K562 (cell line): ENCODE data around the gene OR1D2. TPM values are rescaled to one million over a fixed set of nuclear protein-coding genes. Genes with fewer than 3 reads are reported as not detected.

Source experiments
- ATAC-seq: fragments of 200-7000 bp; cut with Tn5 transposase; 3 replicates; pipeline ENCODE4 v1.9.1; 2020; ENCODE audit warnings: moderate library complexity
- BruUV-seq: library from RNA; stranded (reverse); fragments of 400-500 nt; replicated peaks from 2 replicates; lab custom pipeline; 2021; lab: Mats Ljungman, UMichigan
- CTCF ChIA-PET: fragments of 300-600 bp; formaldehyde crosslinking; extraction: SDS; loops from one replicate; lab custom pipeline; 2021; ENCODE audit warnings: low intra/inter-chr PET ratio; lab: Yijun Ruan, JAX
- POLR2A ChIA-PET: fragments of 300-600, 350-650 bp; sonication (Branson Sonifier 250); formaldehyde crosslinking; extraction: SDS; loops from one replicate; lab custom pipeline; 2021; ENCODE audit warnings: antibody characterized with exemption, inconsistent platforms; lab: Yijun Ruan, JAX
- DNase-seq, 4 experiments: peaks; one replicate each; pipeline versions ENCODE4 v3.0.0 to v3.0.0-alpha.2; 2011 to 2018; ENCODE audit warnings: low spot score in 3 of 4, mixed read lengths in 3 of 4; ENCODE audit errors: extremely low read depth in 1 of 4
- FAIRE-seq: peaks from 2 replicates; lab custom pipeline; 2011; peaks lifted over from hg19 to GRCh38; lab: Jason Lieb, UNC
- H2AFZ ChIP-seq: 2 replicates; pipeline ENCODE4 v1.6.0; 2011; ENCODE audit warnings: low read depth, low read length, control low read depth, inconsistent platforms
- H3K27ac ChIP-seq: fragments of 200-600 bp; 3 replicates; pipeline ENCODE4 v1.8.0; 2011; ENCODE audit warnings: low read depth, mild to moderate bottlenecking, control low read depth, inconsistent platforms, low read length, moderate library complexity, mixed read lengths; ENCODE audit errors: extremely low read depth
- H3K27me3 ChIP-seq, 2 experiments: fragments of 300-600 bp in 1 of 2; 2 replicates in 1 of 2; 3 replicates in 1 of 2; pipeline versions ENCODE4 v1.6.0 to v1.8.0; 2011; ENCODE audit warnings: inconsistent platforms in 2 of 2, low read length in 2 of 2, mild to moderate bottlenecking in 1 of 2, mixed read lengths in 1 of 2, moderate library complexity in 1 of 2; ENCODE audit not compliant: control insufficient read depth in 2 of 2, insufficient read depth in 2 of 2
- H3K36me3 ChIP-seq: fragments of 300-600 bp; 3 replicates; pipeline ENCODE4 v1.8.0; 2011; ENCODE audit warnings: mild to moderate bottlenecking, low read length, inconsistent platforms; ENCODE audit not compliant: control insufficient read depth, insufficient read depth
- H3K4me1 ChIP-seq, 2 experiments: fragments of 200-600 bp in 1 of 2; replicated peaks in 1 of 2; 2 replicates in 1 of 2; 3 replicates in 1 of 2; pipeline versions ENCODE4 v1.5.1 to v1.8.0; 2011; ENCODE audit warnings: inconsistent platforms in 2 of 2, low read length in 2 of 2, mild to moderate bottlenecking in 1 of 2, mixed read lengths in 1 of 2, moderate library complexity in 1 of 2; ENCODE audit not compliant: control insufficient read depth in 2 of 2, insufficient read depth in 2 of 2
- H3K4me2 ChIP-seq: 2 replicates; pipeline ENCODE4 v1.6.1; 2011; ENCODE audit warnings: low read length, control low read depth, inconsistent platforms, mixed read lengths; ENCODE audit not compliant: insufficient read depth
- H3K4me3 ChIP-seq: fragments of 200-600 bp; sonication (generic), shearing (Covaris generic); 2 replicates; pipeline ENCODE4 v1.5.1; 2016; ENCODE audit warnings: control low read depth, inconsistent platforms
- H3K79me2 ChIP-seq: fragments of 200-600 bp; 3 replicates; pipeline ENCODE4 v1.8.0; 2011; ENCODE audit warnings: low read length, inconsistent platforms; ENCODE audit not compliant: control insufficient read depth, insufficient read depth
- H3K9ac ChIP-seq, 2 experiments: 2 replicates each; pipeline versions ENCODE4 v1.6.0 to v1.6.1; 2011; ENCODE audit warnings: low read depth in 2 of 2, low read length in 2 of 2, control low read depth in 1 of 2, inconsistent platforms in 1 of 2, mild to moderate bottlenecking in 1 of 2, mixed read lengths in 1 of 2; ENCODE audit not compliant: insufficient read depth in 1 of 2
- H3K9me1 ChIP-seq: one replicate; pipeline ENCODE4 v1.6.0; 2011; ENCODE audit warnings: inconsistent platforms, mild to moderate bottlenecking, low read length, moderate library complexity; ENCODE audit not compliant: control insufficient read depth, insufficient read depth
- H3K9me3 ChIP-seq: replicated peaks from 2 replicates; pipeline ENCODE4 v1.5.1; 2011; ENCODE audit warnings: low read depth, low read length, inconsistent platforms; ENCODE audit not compliant: control insufficient read depth, insufficient read depth
- H4K20me1 ChIP-seq: replicated peaks from 2 replicates; pipeline ENCODE4 v1.6.1; 2011; ENCODE audit warnings: low read length, inconsistent platforms, mixed read lengths; ENCODE audit not compliant: control insufficient read depth, insufficient read depth
- ASH1L ChIP-seq: fragments of 450-650 bp; IDR thresholded peaks from 2 replicates; pipeline ENCODE4 v1.6.1; 2018; ENCODE audit warnings: borderline replicate concordance, mild to moderate bottlenecking, low read depth; ENCODE audit not compliant: partially characterized antibody
- CHD2 ChIP-seq: IDR thresholded peaks from 2 replicates; pipeline ENCODE4 v1.6.1; 2011; ENCODE audit warnings: low read depth, low read length
- GABPA ChIP-seq: fragments of 200-800 bp; sonication (Bioruptor generic); conservative IDR thresholded peaks from 2 replicates; pipeline ENCODE4 v1.6.1; 2016; ENCODE audit warnings: low read depth, missing genetic modification characterization, missing compliant biosample characterization
- HMGXB4 ChIP-seq: sonication (generic); formaldehyde crosslinking; IDR thresholded peaks from 2 replicates; pipeline ENCODE4 v1.8.1; 2023; ENCODE audit warnings: mild to moderate bottlenecking, missing genetic modification reagents
- KDM5B ChIP-seq: fragments of 200-600 bp; sonication (generic); IDR thresholded peaks from 2 replicates; pipeline ENCODE4 v1.6.1; 2012; ENCODE audit warnings: low read depth, mild to moderate bottlenecking, moderate library complexity, low read length, control low read depth, inconsistent platforms; ENCODE audit not compliant: insufficient replicate concordance
- RBBP5 ChIP-seq: fragments of 200-600 bp; sonication (generic); IDR thresholded peaks from 2 replicates; pipeline ENCODE4 v1.6.1; 2012; ENCODE audit warnings: borderline replicate concordance, mild to moderate bottlenecking, low read length, control low read depth, inconsistent platforms; ENCODE audit not compliant: insufficient read depth, poor library complexity, severe bottlenecking
- RBM25 ChIP-seq: fragments of 200-400 bp; formaldehyde crosslinking; IDR thresholded peaks from 2 replicates; pipeline ENCODE4 v1.6.1; 2018; ENCODE audit warnings: low read length, low read depth, moderate library complexity; ENCODE audit not compliant: severe bottlenecking
- SMC3 ChIP-seq: conservative IDR thresholded peaks from 2 replicates; pipeline ENCODE4 v1.6.1; 2011; ENCODE audit warnings: low read depth, low read length, improper control_type of control experiment; ENCODE audit not compliant: insufficient read depth
- THAP12 ChIP-seq: fragments of 250-450 bp; sonication (Bioruptor Pico); IDR thresholded peaks from 2 replicates; pipeline ENCODE4 v1.9.0; 2021; ENCODE audit warnings: mild to moderate bottlenecking, inconsistent platforms
- ZNF449 ChIP-seq: fragments of 250-450 bp; sonication (Bioruptor Pico); IDR thresholded peaks from 2 replicates; pipeline ENCODE4 v1.8.0; 2022; ENCODE audit warnings: moderate library complexity, mild to moderate bottlenecking, inconsistent platforms
- ZNF584 ChIP-seq: fragments of 200-800 bp; sonication (Bioruptor generic); IDR thresholded peaks from 2 replicates; pipeline ENCODE4 v1.6.1; 2016; ENCODE audit warnings: low read depth, mild to moderate bottlenecking, missing genetic modification characterization, missing compliant biosample characterization
- ZNF696 ChIP-seq: fragments of 250-450 bp; sonication (Bioruptor Pico); conservative IDR thresholded peaks from 2 replicates; pipeline ENCODE4 v1.4.0; 2020; ENCODE audit warnings: mild to moderate bottlenecking, moderate library complexity
- ZNF764 ChIP-seq: fragments of 250-450 bp; sonication (Bioruptor Pico); IDR thresholded peaks from 2 replicates; pipeline ENCODE4 v1.4.0; 2020; ENCODE audit warnings: low read depth, mild to moderate bottlenecking, moderate library complexity
- WGBS: fragments of 100-300 bp; shearing (Covaris generic); methylation state at CpG from one replicate; pipeline ENCODE4 v1.1.6; 2016; ENCODE audit warnings: low coverage, mixed read lengths; ENCODE audit not compliant: insufficient coverage; ENCODE audit errors: missing lambda C conversion rate; 5-methylcytosine and 5-hydroxymethylcytosine counted together
- in situ Hi-C: fragments of 300-500 bp; cut with MboI; formaldehyde crosslinking; loops from 4 replicates; pipeline ENCODE4 v1.15.0; 2018; ENCODE audit warnings: inconsistent platforms, mixed read lengths
- intact Hi-C: fragments of 100-400 bp; cut with micrococcal nuclease; formaldehyde crosslinking; loops from 2 replicates; pipeline ENCODE4 v1.14.2; 2022
- polyA plus RNA-seq, 8 experiments: library from polyadenylated mRNA; depleted of rRNA in 4 of 8; stranded (reverse) in 5 of 8; unstranded in 3 of 8; fragments of >200 nt; fragmentation: Nextera tagmentation in 2 of 8; fragmentation: Illumina TruSeq in 1 of 8; extraction: Ambion mirVana in 2 of 8; extraction: Trizol in 1 of 8; gene quantifications; 2 replicates each; pipeline versions ENCODE4 v1.2.1 to v1.2.3, GENCODE V29; 2011 to 2014; ENCODE audit warnings: inconsistent platforms in 1 of 8, missing spikeins in 1 of 8
- total RNA-seq, 7 experiments: library from RNA; depleted of rRNA in 6 of 7; stranded (reverse); fragments of >200 nt in 6 of 7; fragmentation: Illumina TruSeq in 2 of 7; extraction: Trizol in 2 of 7; gene quantifications; 2 replicates each; pipeline versions ENCODE4 v1.2.1 to v1.2.3, GENCODE V29; 2011 to 2021; ENCODE audit warnings: low replicate concordance in 1 of 7

Gene OR1D2
- total and polyA plus RNA-seq, 9 of the 15 experiments (the other 6 are each of a cell fraction or from before 2014, with no cell fraction given), result not detected

GRCh38 chr17:3048727-3049471, 55.3 kb downstream of the OR1D2 start:
- ATAC-seq (peak; percentile 99), FAIRE-seq (no peak), DNase-seq (peak; percentile 58 to 68 (median 62))
- intact Hi-C loops (loop anchor here (10.0 kb wide), 1 partner anchor 636 kb away; no protein-coding TSS in a partner anchor), in situ Hi-C loops (no loop called here)
- Histone ChIP-seq H3K27ac (no peak overlapping the region), H4K20me1 (no peaks in the 10 kb centered on the region), H2AFZ (0 out of 2 replicates have a peak overlapping the region, but pooled peaks have one; percentile 16), H3K27me3 (0 out of 5 replicates have a peak, but pooled peaks cover 0 to 5% of the 10 kb centered on the region in 2 experiments), H3K36me3 (no peaks in the 10 kb centered on the region), H3K9me3 (no peaks in the 10 kb centered on the region), H3K9me1 (no peaks in the 10 kb centered on the region), H3K4me2 (peak overlapping the region; percentile 11; the same call in 1 of the 2 replicates), H3K9ac (no peak overlapping the region), H3K4me3 (no peak overlapping the region), H3K79me2 (no peaks in the 10 kb centered on the region), H3K4me1 (peaks cover 0 to 9% of the 10 kb centered on the region in 2 experiments; a peak in 2 of 5 replicates)
- CTCF ChIA-PET, result no interaction called here
- no TSS peak for BruUV-seq
- 14% methylated on average over 20 of the region's 50 CpGs for WGBS
- POLR2A ChIA-PET, result no interaction called here
- TF ChIP-seq SMC3, result 0 out of 2 replicates have a peak, but pooled peaks have one; percentile 10
- no peak for TF ChIP-seq ZNF584 (CRISPR knock-in tag)
- TF ChIP-seq GABPA (tag), result peak; percentile 61
- TF ChIP-seq RBM25, result peak; percentile 14
- TF ChIP-seq ASH1L, result peak; percentile 31
- TF ChIP-seq THAP12 (CRISPR knock-in tag), result no peak
- no peak for TF ChIP-seq KDM5B
- TF ChIP-seq ZNF449 (CRISPR knock-in tag), result no peak
- TF ChIP-seq HMGXB4 (CRISPR knock-in tag), result no peak
- no peak for TF ChIP-seq RBBP5
- TF ChIP-seq ZNF764 (CRISPR knock-in tag), result no peak
- TF ChIP-seq ZNF696 (CRISPR knock-in tag), result no peak
- peak; percentile 23; the same call in 1 of the 2 replicates for TF ChIP-seq CHD2
